ENCODE measurements around the gene NISCH.

DNA sequence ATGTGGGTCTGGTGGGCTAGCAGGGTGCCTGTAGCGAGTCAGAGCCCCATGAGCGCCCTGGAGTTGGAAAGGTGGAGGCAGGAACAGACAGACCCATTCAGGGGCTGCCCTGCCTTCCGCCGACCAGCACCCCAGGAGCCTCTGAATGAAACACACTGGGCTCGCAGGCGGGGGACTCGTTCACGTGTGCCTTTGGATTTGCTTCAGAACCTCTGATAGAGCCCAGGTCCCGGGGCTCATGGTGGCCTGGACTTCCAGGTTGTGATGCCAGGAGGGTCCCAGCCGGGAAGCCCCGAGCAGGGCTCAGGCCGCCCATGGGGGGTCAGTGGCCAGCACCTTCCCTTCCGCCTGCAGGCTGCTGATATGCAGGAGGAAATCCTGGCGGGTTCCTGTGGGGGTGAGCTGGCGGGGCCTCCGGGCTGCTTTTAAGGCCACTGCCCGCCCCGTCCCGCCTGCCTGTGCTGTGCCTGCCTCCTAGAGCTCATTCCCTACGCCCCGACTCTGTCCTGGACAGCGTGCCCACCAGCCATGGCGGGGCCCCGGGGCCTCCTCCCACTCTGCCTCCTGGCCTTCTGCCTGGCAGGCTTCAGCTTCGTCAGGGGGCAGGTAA, 39.6 kb downstream of the NISCH start, which contains the start of gene STAB1:
- TF ChIP-seq, protein P1, sequence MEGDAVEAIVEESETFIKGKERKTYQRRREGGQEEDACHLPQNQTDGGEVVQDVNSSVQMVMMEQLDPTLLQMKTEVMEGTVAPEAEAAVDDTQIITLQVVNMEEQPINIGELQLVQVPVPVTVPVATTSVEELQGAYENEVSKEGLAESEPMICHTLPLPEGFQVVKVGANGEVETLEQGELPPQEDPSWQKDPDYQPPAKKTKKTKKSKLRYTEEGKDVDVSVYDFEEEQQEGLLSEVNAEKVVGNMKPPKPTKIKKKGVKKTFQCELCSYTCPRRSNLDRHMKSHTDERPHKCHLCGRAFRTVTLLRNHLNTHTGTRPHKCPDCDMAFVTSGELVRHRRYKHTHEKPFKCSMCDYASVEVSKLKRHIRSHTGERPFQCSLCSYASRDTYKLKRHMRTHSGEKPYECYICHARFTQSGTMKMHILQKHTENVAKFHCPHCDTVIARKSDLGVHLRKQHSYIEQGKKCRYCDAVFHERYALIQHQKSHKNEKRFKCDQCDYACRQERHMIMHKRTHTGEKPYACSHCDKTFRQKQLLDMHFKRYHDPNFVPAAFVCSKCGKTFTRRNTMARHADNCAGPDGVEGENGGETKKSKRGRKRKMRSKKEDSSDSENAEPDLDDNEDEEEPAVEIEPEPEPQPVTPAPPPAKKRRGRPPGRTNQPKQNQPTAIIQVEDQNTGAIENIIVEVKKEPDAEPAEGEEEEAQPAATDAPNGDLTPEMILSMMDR (IDR thresholded peaks at IDR 0.05): no peak
- TF ChIP-seq EP300 (IDR thresholded peaks at IDR 0.05) (no peak), CEBPB (IDR thresholded peaks at IDR 0.05) (no peak), CHD2 (IDR thresholded peaks at IDR 0.05; ENCODE audit: low read length, partially characterized antibody) (no peak), POLR2A (IDR thresholded peaks at IDR 0.05; ENCODE audit: low read length) (no peak)
- TF ChIP-seq, protein P2, sequence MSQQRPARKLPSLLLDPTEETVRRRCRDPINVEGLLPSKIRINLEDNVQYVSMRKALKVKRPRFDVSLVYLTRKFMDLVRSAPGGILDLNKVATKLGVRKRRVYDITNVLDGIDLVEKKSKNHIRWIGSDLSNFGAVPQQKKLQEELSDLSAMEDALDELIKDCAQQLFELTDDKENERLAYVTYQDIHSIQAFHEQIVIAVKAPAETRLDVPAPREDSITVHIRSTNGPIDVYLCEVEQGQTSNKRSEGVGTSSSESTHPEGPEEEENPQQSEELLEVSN (IDR thresholded peaks at IDR 0.05; ENCODE audit: borderline replicate concordance, low read depth): no peak
- TF ChIP-seq, protein P3, sequence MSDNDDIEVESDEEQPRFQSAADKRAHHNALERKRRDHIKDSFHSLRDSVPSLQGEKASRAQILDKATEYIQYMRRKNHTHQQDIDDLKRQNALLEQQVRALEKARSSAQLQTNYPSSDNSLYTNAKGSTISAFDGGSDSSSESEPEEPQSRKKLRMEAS (IDR thresholded peaks at IDR 0.05): no peak
- TF ChIP-seq, protein P4, sequence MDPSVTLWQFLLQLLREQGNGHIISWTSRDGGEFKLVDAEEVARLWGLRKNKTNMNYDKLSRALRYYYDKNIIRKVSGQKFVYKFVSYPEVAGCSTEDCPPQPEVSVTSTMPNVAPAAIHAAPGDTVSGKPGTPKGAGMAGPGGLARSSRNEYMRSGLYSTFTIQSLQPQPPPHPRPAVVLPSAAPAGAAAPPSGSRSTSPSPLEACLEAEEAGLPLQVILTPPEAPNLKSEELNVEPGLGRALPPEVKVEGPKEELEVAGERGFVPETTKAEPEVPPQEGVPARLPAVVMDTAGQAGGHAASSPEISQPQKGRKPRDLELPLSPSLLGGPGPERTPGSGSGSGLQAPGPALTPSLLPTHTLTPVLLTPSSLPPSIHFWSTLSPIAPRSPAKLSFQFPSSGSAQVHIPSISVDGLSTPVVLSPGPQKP (IDR thresholded peaks at IDR 0.05; ENCODE audit: low read depth, low read length): no peak
